HepG2 (cell line): ENCODE results near the gene SNF8. TPM values are rescaled to one million over a fixed set of nuclear protein-coding genes. Genes with fewer than 3 reads are reported as not detected.
A peak's percentile ranks its signal among the peaks of the same experiment; 100 is the strongest.

Experiments used
- ARID2 ChIP-seq: sonication (generic); formaldehyde crosslinking; IDR thresholded peaks from 2 replicates; pipeline ENCODE4 v1.8.1; 2022; ENCODE audit warnings: mild to moderate bottlenecking, missing genetic modification reagents, borderline replicate concordance
- CEBPG ChIP-seq: IDR thresholded peaks from 2 replicates; pipeline ENCODE4 v1.6.1; 2016
- EHMT2 ChIP-seq: fragments of 200-600 bp; sonication (generic); IDR thresholded peaks from 2 replicates; pipeline ENCODE4 v1.7.0; 2017; ENCODE audit warnings: antibody characterized with exemption, low read depth, low read length, borderline replicate concordance
- HMG20B ChIP-seq: conservative IDR thresholded peaks from 2 replicates; pipeline ENCODE4 v1.6.1; 2016; ENCODE audit warnings: missing genetic modification reagents, missing compliant biosample characterization
- IKZF4 ChIP-seq: sonication (generic); formaldehyde crosslinking; IDR thresholded peaks from 2 replicates; pipeline ENCODE4 v1.5.1; 2020; ENCODE audit warnings: borderline replicate concordance, mild to moderate bottlenecking, low read depth, missing genetic modification reagents; ENCODE audit errors: not compliant biosample characterization
- KMT2B ChIP-seq: IDR thresholded peaks from 2 replicates; pipeline ENCODE4 v1.6.1; 2016; ENCODE audit warnings: missing genetic modification reagents, missing compliant biosample characterization
- NONO ChIP-seq, 2 experiments: fragments of 450-650 bp in 1 of 2; sonication (generic) in 1 of 2; formaldehyde crosslinking in 1 of 2; IDR thresholded peaks in 1 of 2; conservative IDR thresholded peaks in 1 of 2; 2 replicates each; pipeline versions ENCODE4 v1.6.1 to v1.8.0; 2017 to 2022; ENCODE audit warnings: mild to moderate bottlenecking in 1 of 2, missing genetic modification reagents in 1 of 2, moderate library complexity in 1 of 2
- PHF5A ChIP-seq: IDR thresholded peaks from one replicate; pipeline ENCODE4 v1.6.1; 2018; ENCODE audit warnings: low read depth, missing genetic modification reagents; ENCODE audit not compliant: unreplicated experiment
- RFXAP ChIP-seq: sonication (generic); formaldehyde crosslinking; IDR thresholded peaks from 2 replicates; pipeline ENCODE4 v1.4.0; 2020; ENCODE audit warnings: missing genetic modification reagents, borderline replicate concordance
- RNF2 ChIP-seq: fragments of 450-650 bp; conservative IDR thresholded peaks from 2 replicates; pipeline ENCODE4 v1.6.1; 2016; ENCODE audit warnings: low read depth
- SNAPC2 ChIP-seq: sonication (generic); formaldehyde crosslinking; IDR thresholded peaks from 2 replicates; pipeline ENCODE4 v1.8.1; 2022; ENCODE audit warnings: mild to moderate bottlenecking, missing genetic modification reagents
- SP5 ChIP-seq: IDR thresholded peaks from 2 replicates; pipeline ENCODE4 v1.6.1; 2016; ENCODE audit warnings: low read depth, borderline replicate concordance
- TEAD3 ChIP-seq: optimal IDR thresholded peaks from 2 replicates; pipeline ENCODE3; 2016; ENCODE audit warnings: borderline replicate concordance
- ZNF354B ChIP-seq: sonication (generic); formaldehyde crosslinking; IDR thresholded peaks from 2 replicates; pipeline ENCODE4 v1.8.0; 2022; ENCODE audit warnings: mild to moderate bottlenecking, missing genetic modification reagents
- ZNF441 ChIP-seq: sonication (generic); formaldehyde crosslinking; IDR thresholded peaks from 2 replicates; pipeline ENCODE4 v1.7.0; 2021; ENCODE audit warnings: missing genetic modification reagents, borderline replicate concordance
- ZNF550 ChIP-seq: sonication (generic); formaldehyde crosslinking; IDR thresholded peaks from 2 replicates; pipeline ENCODE4 v1.4.0; 2020; ENCODE audit warnings: mild to moderate bottlenecking, missing genetic modification reagents, borderline replicate concordance
- ZNF605 ChIP-seq: sonication (generic); formaldehyde crosslinking; IDR thresholded peaks from 2 replicates; pipeline ENCODE4 v1.8.0; 2022; ENCODE audit warnings: mild to moderate bottlenecking, missing genetic modification reagents
- ZNF737 ChIP-seq: sonication (generic); formaldehyde crosslinking; IDR thresholded peaks from 2 replicates; pipeline ENCODE4 v1.5.0; 2020; ENCODE audit warnings: missing genetic modification reagents, mild to moderate bottlenecking, borderline replicate concordance
- ZNF782 ChIP-seq: sonication (generic); formaldehyde crosslinking; IDR thresholded peaks from 2 replicates; pipeline ENCODE4 v1.4.0; 2020; ENCODE audit warnings: missing genetic modification reagents, mild to moderate bottlenecking, borderline replicate concordance
- ZSCAN5A ChIP-seq: sonication (generic); formaldehyde crosslinking; IDR thresholded peaks from 2 replicates; pipeline ENCODE4 v1.8.0; 2022; ENCODE audit warnings: mild to moderate bottlenecking, missing genetic modification reagents, borderline replicate concordance
- polyA plus RNA-seq, 8 experiments: library from polyadenylated mRNA; depleted of rRNA in 3 of 8; stranded (reverse) in 7 of 8; unstranded in 1 of 8; fragments of >200 nt; fragmentation: Illumina TruSeq in 4 of 8; extraction: Trizol in 4 of 8; gene quantifications; 2 replicates each; pipeline versions ENCODE4 v1.2.1 to v1.2.3, GENCODE V29; 2011 to 2016; ENCODE audit warnings: low read depth in 4 of 8, missing spikeins in 1 of 8, mixed read lengths in 1 of 8; ENCODE audit not compliant: insufficient read depth in 1 of 8
- total RNA-seq, 5 experiments: library from RNA; depleted of rRNA; stranded (reverse); fragments of >200 nt; fragmentation: Illumina TruSeq; extraction: Trizol; gene quantifications; 2 replicates each; pipeline ENCODE4 v1.2.3, GENCODE V29; 2016; ENCODE audit warnings: low read depth in 1 of 5
- TF ChIP-seq, protein P1 (sequence below): sonication (generic); formaldehyde crosslinking; IDR thresholded peaks from 2 replicates; pipeline ENCODE4 v1.8.0; 2022; ENCODE audit warnings: mild to moderate bottlenecking, missing genetic modification reagents, moderate library complexity
- TF ChIP-seq, protein P2 (sequence below): sonication (generic); formaldehyde crosslinking; IDR thresholded peaks from 2 replicates; pipeline ENCODE4 v1.4.0; 2020; ENCODE audit warnings: missing genetic modification reagents; ENCODE audit errors: not compliant biosample characterization
- TF ChIP-seq, protein P3 (sequence below): sonication (generic); formaldehyde crosslinking; IDR thresholded peaks from 2 replicates; pipeline ENCODE4 v1.8.1; 2022; ENCODE audit warnings: low read depth, mild to moderate bottlenecking, missing genetic modification reagents

Gene SNF8
- total and polyA plus RNA-seq, 2 of the 13 experiments (the other 11 are each of a cell fraction or from before 2014, with no cell fraction given), result 114 to 153 TPM

DNA sequence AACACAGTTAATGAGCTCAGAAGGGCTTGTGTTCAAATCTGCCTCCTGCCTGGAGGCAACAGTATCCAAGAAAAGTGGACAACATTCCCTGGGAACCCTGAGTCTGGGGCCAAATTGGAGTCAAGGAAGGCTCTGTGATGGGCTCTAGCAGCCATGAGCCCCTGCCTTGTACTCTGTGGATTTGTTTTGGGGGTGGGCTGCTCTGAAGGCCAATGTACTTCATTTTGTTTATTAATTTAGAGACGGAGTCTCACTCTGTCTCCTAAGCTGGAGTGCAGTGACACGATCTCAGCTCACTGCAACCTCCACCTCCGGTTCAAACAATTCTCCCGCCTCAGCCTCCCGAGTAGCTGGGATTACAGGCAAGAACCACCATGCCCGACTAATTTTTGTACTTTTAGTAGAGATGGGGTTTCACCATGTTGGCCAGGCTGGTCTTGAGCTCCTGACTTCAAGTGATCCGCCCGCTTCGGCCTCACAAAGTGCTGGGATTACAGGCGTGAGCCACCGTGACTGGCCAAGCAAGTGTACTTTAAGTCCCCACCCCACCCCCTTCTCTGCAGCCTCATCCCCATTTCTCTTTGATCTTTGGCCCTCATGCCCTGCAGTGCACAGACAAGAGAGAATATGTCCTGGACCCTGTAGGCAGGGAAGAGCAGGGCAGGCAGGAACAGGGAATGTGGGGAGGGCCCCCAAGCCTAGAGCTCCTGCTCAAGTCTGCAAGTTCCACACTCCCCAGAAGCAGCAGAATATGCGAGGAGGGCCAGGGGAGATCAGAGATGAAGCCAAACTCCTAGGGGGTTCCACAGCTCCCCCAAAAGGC, 26.4 kb upstream of the SNF8 start (continued):
- peak; percentile 71; the same call in 1 of the 2 replicates for TF ChIP-seq ZSCAN5A (CRISPR knock-in tag)
- peak; percentile 88; the same call in 1 of the 2 replicates for TF ChIP-seq RFXAP (CRISPR knock-in tag)
- TF ChIP-seq SP5, result peak; percentile 91
- TF ChIP-seq CEBPG (CRISPR knock-in tag), result peak; percentile 37
- TF ChIP-seq IKZF4 (CRISPR knock-in tag), result peak; percentile 22
- TF ChIP-seq ZNF782 (CRISPR knock-in tag), result no peak
- TF ChIP-seq ARID2, result 0 out of 2 replicates have a peak, but pooled peaks have one; percentile 72
- peak; percentile 66 for TF ChIP-seq PHF5A
- peak; percentile 93 for TF ChIP-seq TEAD3 (CRISPR knock-in tag)
- TF ChIP-seq SNAPC2 (CRISPR knock-in tag), result peak; percentile 88
- no peak for TF ChIP-seq ZNF550 (CRISPR knock-in tag)
- TF ChIP-seq HMG20B, result peak; percentile 71
- TF ChIP-seq ZNF441, result peak; percentile 57; the same call in 1 of the 2 replicates
- no peak for TF ChIP-seq NONO (IDR thresholded peaks at IDR 0.05)
- TF ChIP-seq NONO (CRISPR knock-in tag; conservative IDR thresholded peaks at IDR 0.05), result peak; percentile 92
- no peak for TF ChIP-seq ZNF737 (CRISPR knock-in tag)
- TF ChIP-seq RNF2, result 0 out of 2 replicates have a peak, but pooled peaks have one; percentile 49
- TF ChIP-seq KMT2B, result peak; percentile 74; the same call in 1 of the 2 replicates
- TF ChIP-seq, protein P1, sequence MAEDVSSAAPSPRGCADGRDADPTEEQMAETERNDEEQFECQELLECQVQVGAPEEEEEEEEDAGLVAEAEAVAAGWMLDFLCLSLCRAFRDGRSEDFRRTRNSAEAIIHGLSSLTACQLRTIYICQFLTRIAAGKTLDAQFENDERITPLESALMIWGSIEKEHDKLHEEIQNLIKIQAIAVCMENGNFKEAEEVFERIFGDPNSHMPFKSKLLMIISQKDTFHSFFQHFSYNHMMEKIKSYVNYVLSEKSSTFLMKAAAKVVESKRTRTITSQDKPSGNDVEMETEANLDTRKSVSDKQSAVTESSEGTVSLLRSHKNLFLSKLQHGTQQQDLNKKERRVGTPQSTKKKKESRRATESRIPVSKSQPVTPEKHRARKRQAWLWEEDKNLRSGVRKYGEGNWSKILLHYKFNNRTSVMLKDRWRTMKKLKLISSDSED (CRISPR knock-in tag), result no peak
- TF ChIP-seq ZNF354B (CRISPR knock-in tag), result 0 out of 2 replicates have a peak, but pooled peaks have one; percentile 15
- TF ChIP-seq, protein P2, sequence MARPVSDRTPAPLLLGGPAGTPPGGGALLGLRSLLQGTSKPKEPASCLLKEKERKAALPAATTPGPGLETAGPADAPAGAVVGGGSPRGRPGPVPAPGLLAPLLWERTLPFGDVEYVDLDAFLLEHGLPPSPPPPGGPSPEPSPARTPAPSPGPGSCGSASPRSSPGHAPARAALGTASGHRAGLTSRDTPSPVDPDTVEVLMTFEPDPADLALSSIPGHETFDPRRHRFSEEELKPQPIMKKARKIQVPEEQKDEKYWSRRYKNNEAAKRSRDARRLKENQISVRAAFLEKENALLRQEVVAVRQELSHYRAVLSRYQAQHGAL (CRISPR knock-in tag), result no peak
- TF ChIP-seq ZNF605 (CRISPR knock-in tag), result peak; percentile 86
- TF ChIP-seq EHMT2, result no peak; the same call in 1 of the 2 replicates
- TF ChIP-seq, protein P3, sequence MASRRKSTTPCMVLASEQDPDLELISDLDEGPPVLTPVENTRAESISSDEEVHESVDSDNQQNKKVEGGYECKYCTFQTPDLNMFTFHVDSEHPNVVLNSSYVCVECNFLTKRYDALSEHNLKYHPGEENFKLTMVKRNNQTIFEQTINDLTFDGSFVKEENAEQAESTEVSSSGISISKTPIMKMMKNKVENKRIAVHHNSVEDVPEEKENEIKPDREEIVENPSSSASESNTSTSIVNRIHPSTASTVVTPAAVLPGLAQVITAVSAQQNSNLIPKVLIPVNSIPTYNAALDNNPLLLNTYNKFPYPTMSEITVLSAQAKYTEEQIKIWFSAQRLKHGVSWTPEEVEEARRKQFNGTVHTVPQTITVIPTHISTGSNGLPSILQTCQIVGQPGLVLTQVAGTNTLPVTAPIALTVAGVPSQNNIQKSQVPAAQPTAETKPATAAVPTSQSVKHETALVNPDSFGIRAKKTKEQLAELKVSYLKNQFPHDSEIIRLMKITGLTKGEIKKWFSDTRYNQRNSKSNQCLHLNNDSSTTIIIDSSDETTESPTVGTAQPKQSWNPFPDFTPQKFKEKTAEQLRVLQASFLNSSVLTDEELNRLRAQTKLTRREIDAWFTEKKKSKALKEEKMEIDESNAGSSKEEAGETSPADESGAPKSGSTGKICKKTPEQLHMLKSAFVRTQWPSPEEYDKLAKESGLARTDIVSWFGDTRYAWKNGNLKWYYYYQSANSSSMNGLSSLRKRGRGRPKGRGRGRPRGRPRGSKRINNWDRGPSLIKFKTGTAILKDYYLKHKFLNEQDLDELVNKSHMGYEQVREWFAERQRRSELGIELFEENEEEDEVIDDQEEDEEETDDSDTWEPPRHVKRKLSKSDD, result peak; percentile 89
